Tongue (tissue), 2 donors: Measurements from ENCODE around the gene SLC9A7. TPM values are rescaled to one million over a fixed set of nuclear protein-coding genes. Genes with fewer than 3 reads are reported as not detected.
"Not testable (repeated sequence)": the region's sequence is repeated elsewhere in the genome, so short reads cannot be mapped to it uniquely, and the experiment has no call there.

ENCODE experiments used
- DNase-seq: peaks from one replicate; pipeline ENCODE4 v3.0.0-alpha.2; 2015
- total RNA-seq: library from RNA; depleted of rRNA; stranded (reverse); fragments of >200 nt; gene quantifications from one replicate; pipeline ENCODE4 v1.2.3, GENCODE V29; 2014

The SLC9A7 gene
- total RNA-seq, result 6.9 TPM

- peak; percentile 69 for DNase-seq
Measured at GRCh38 chrX:46758956-46759644, at the start of gene SLC9A7. Gene SLC9A7, minus strand, starts transcription at chrX:46759118. Its CDS starts 89 bp downstream, at chrX:46759029.

- no peak for DNase-seq
Measured at GRCh38 chrX:46805270-46805669, 46.4 kb upstream of the SLC9A7 start.

GRCh38 chrX:46803140-46803539 lies 44.2 kb upstream of the SLC9A7 start:
- DNase-seq, result no peak

GRCh38 chrX:46796574-46797191 lies 37.8 kb upstream of the SLC9A7 start:
- DNase-seq, result peak; percentile 70

GRCh38 chrX:46793386-46794143 lies 34.6 kb upstream of the SLC9A7 start:
- DNase-seq, result no peak

- DNase-seq, result no peak
Measured at GRCh38 chrX:46792810-46793188, 33.9 kb upstream of the SLC9A7 start.

- no peak for DNase-seq
Measured at GRCh38 chrX:46791927-46792809, 33.2 kb upstream of the SLC9A7 start.

- DNase-seq, result no peak
Measured at GRCh38 chrX:46788902-46789301, 30.0 kb upstream of the SLC9A7 start.

- DNase-seq, result not testable (repeated sequence)
Measured at GRCh38 chrX:46784437-46784836, 25.5 kb upstream of the SLC9A7 start.

GRCh38 chrX:46782034-46782433 lies 23.1 kb upstream of the SLC9A7 start:
- DNase-seq, result no peak

- DNase-seq, result no peak
Measured at GRCh38 chrX:46777971-46778810, 19.3 kb upstream of the SLC9A7 start.

- DNase-seq, result no peak
Measured at GRCh38 chrX:46770817-46771163, 11.9 kb upstream of the SLC9A7 start.

GRCh38 chrX:46770000-46770816 lies 11.3 kb upstream of the SLC9A7 start:
- DNase-seq, result no peak

GRCh38 chrX:46762963-46763362 lies 4.0 kb upstream of the SLC9A7 start:
- no peak for DNase-seq

GRCh38 chrX:46759645-46759974 lies 692 bp upstream of the SLC9A7 start:
- no peak for DNase-seq

GRCh38 chrX:46758163-46758955 lies 559 bp downstream of the SLC9A7 start:
- peak; percentile 3 for DNase-seq

- DNase-seq, result no peak
Measured at GRCh38 chrX:46757593-46757992, 1.3 kb downstream of the SLC9A7 start.

GRCh38 chrX:46757052-46757451 lies 1.9 kb downstream of the SLC9A7 start:
- no peak for DNase-seq

- DNase-seq, result no peak
Measured at GRCh38 chrX:46755671-46756070, 3.2 kb downstream of the SLC9A7 start.

- peak; percentile 2 for DNase-seq
Measured at GRCh38 chrX:46754586-46755061, 4.3 kb downstream of the SLC9A7 start.
